Measurements from ENCODE around the gene GABRP.
A peak's percentile ranks its signal among the peaks of the same experiment; 100 is the strongest.
"Not testable (repeated sequence)": the region's sequence is repeated elsewhere in the genome, so short reads cannot be mapped to it uniquely, and the experiment has no call there.

The GABRP gene

DNA sequence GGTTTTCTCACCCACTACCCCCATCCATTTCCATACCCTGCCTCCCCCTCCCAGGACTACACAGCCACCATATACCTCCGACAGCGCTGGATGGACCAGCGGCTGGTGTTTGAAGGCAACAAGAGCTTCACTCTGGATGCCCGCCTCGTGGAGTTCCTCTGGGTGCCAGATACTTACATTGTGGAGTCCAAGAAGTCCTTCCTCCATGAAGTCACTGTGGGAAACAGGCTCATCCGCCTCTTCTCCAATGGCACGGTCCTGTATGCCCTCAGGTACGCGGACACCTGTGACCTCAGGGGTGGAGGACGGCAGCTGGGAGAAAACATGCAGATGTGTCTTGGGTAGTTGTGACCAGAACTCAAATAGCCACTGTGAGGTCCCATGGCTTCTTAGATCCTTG, 11.6 kb downstream of the GABRP start:
- no peak for DNase-seq (ENCODE audit: low spot score)

DNA sequence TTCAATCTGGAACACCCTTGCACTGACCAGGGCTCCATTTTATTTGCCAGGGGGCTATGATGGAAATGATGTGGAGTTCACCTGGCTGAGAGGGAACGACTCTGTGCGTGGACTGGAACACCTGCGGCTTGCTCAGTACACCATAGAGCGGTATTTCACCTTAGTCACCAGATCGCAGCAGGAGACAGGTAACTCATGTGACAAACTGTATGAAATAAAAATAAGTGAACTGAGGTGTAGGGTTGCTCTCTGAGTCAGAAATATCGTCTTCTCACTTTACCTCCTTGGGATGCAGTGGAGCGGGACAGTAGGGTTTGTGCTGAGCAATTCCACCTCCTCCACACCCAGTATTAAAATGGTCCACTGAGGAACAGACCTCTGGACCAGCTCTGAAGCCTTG, 22.1 kb downstream of the GABRP start:
- DNase-seq (ENCODE audit: low spot score) = no peak

DNA sequence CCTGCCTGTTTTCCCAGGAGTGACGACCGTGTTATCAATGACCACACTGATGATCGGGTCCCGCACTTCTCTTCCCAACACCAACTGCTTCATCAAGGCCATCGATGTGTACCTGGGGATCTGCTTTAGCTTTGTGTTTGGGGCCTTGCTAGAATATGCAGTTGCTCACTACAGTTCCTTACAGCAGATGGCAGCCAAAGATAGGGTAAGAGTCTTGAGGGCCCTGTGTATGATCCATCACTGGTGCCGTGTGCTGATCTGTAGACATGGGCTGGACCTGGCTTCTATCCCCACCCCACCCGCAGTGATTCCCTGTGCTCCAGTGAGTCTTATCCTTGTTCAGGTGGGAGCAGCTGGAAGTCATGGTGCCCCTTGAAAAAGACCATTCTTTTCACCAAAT, 26.0 kb downstream of the GABRP start:
- peak; percentile 29 for DNase-seq (ENCODE audit: low spot score)

DNA sequence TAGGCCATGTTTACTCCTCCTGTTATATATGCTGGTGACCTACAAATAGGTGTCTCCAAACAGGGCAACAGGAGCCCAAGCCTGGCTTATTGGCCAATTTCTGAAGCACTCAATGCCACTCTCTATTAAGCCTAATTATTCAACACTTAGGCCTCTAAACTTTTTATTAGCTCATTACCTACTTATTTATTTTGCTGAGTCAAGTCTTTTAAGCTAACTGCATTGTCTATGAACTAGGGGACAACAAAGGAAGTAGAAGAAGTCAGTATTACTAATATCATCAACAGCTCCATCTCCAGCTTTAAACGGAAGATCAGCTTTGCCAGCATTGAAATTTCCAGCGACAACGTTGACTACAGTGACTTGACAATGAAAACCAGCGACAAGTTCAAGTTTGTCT, 28.2 kb downstream of the GABRP start:
- DNase-seq (ENCODE audit: low spot score) = no peak

DNA sequence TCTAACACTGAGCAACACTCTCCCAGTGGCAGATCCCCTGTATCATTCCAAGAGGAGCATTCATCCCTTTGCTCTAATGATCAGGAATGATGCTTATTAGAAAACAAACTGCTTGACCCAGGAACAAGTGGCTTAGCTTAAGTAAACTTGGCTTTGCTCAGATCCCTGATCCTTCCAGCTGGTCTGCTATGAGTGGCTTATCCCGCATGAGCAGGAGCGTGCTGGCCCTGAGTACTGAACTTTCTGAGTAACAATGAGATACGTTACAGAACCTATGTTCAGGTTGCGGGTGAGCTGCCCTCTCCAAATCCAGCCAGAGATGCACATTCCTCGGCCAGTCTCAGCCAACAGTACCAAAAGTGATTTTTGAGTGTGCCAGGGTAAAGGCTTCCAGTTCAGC, 29.7 kb downstream of the GABRP start:
- no peak for DNase-seq (ENCODE audit: low spot score)

DNA sequence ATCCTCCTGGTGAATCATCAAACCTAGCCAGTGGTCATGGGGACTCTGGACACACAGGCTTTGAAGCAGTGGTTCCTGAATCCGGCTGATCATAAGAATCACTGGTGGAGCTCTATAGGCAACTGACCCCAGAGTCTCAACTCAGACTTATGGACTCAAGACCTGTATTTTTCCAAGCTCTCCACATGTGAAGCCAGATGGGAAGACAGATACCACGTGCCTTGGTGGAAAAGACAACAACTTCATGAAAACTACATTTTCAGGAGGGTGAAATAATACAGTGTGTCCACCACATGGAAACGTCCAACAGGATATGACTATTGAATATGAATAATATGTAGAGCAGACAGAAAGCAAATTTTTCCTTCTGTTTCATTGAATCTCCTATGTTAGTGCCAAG, 33.7 kb downstream of the GABRP start:
- no peak for DNase-seq (ENCODE audit: low spot score)

DNA sequence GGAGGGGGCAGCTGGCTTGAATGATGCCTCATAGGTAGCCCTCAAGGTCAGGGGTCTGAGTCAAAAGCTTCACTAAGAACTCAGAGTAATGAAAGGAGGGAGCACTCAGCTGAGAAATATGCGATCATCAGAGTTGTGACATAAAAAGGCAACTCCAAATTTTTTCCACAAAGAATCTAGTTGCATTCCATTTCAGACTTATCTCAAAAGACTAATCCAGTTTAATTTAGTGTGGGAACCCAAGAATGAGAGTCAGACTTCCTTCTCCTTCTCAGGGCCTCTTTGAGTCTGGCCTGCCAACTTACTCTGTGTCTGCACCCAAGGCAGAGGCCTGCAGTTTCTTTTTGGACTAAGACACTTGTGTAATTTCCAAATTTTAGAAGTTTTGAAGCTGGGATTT, 34.7 kb downstream of the GABRP start:
- DNase-seq (ENCODE audit: low spot score) = no peak

DNA sequence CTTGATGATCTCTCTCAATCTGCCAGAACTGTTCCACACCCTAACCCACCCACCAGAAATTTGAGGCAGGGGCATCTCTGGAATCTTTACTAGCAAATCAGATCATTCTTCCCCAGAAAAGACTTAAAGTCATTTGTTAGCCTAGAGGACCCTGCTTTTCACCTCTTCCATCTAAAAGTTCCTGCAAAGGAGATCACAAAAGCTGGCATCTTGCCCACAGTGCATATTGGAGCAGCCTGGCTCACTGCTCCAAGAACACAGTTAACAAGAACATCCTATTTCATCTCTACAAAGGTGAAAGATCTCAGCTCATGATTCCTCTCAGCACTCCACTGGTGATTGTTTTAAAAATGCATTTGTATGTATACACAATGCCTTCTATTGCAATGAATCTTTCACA, 36.3 kb downstream of the GABRP start:
- no peak for DNase-seq (ENCODE audit: low spot score)

DNA sequence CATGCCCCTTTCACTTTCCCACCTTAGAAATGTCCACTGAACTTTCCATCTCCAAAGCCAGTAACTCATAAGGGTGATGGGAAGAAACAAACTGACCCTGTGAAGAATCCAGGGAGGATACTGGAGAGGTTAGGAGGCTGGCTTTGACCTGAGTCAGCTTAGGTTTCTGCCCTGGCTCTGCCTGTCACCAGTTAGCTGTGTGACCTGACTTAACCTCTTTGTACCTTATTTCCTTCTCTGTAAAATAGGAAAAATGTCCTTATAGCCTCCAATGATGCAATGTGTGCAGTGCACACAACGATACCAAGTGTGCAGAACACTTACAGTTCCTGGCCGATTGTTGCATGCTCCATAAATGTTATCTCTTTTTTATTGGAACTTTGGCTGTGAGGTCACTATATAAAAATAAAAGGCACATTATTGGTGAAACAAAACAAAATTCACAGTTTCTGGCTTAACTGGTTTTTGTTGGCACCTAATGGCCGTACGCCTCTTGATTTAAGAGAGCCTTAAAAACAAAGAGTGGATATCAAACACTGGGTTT, 37.8 kb downstream of the GABRP start:
- DNase-seq (ENCODE audit: low spot score) = no peak

DNA sequence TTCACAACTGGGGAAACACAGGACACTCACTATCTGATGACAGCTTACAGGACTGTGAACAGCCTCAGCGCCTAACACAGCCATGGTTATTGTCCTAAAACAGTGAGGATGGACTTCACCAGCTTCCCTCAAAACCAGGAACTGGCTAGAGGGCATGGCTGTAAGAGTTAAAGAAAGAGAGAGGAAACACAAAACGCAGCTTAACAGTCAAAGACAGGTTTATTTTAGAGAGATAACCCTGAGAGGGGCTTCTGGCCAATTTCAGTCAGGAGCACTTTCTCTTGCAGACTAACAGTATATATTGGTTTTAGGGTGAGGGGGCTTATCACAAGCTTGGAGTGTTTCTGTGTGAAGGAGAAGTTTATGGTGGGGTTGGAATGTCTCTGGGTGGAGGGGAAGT, 42.6 kb downstream of the GABRP start:
- DNase-seq (ENCODE audit: low spot score) = no peak

DNA sequence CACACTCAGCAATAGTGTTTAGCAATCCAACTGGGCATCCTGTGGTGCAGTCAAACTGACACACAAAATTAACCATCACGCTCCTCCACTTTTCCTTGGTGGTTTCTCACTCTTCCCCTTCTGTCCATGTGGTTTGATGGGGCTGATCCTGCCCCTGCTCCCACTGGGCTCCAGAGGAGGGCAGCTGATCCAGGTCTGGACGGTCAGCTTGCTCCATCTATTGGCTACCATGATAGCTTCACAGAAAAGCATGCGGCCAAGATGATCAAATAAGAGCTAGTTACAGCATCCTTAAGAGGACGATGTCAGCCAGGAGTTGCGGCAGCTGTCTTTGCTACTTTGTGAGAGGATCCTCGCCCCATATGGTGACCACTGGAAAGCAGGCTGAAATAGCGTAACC, 48.7 kb downstream of the GABRP start:
- no peak for DNase-seq (ENCODE audit: low spot score)

DNA sequence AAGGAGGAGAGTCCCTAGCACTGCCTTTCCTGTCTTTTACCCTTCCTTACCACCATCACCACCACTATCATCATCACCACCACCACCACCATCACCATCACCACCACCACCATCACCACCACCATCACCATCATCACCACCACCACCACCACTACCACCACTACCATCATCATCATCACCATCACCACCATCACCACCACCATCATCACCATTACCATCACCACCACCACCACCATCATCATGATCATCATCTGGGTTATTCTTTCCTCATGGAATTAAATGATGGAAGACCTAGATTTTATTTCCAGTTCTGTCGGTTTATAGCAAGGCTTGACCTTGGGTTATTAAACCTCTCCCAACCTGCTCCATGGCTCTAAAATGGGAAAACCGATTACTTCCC, 50.5 kb downstream of the GABRP start:
- DNase-seq (ENCODE audit: low spot score) = not testable (repeated sequence)

DNA sequence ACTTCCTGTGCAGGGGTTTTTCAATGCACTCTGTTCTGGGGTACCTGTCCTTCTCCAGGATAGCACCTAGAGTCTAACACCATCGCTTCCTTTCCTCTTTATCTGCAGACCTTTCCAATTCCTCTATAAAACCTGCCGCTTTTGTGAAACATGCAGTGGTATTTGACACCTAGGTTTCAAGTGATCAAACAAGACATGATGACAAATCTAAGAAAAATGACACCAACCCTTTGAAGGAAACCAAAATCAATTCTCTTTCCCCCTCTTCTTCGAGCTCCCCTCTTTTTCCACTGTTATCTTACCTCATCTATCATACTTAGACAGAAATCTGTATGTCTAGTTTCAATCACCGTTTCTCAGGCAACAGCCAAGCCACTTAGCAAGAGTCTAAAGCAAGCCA, 52.7 kb downstream of the GABRP start:
- DNase-seq (ENCODE audit: low spot score) = no peak

DNA sequence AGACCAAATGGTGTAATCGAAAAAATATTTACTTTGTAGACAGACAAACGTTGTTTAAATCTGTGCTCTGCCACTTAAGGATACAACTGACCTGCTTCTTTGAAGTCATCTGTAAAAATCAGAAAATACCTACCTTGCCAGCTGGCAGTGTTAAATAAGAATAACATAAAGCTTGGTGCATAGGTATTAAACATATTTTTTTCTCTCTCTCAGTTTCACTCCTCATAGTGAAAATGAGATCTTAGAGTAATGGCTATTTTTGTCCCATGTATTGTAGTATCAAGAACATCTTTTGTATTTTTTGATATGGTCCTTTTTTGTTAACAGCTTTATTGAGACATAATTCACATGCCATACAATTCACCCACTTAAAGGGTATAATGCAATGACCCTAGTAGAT, 60.3 kb downstream of the GABRP start:
- no peak for DNase-seq (ENCODE audit: low spot score)

DNA sequence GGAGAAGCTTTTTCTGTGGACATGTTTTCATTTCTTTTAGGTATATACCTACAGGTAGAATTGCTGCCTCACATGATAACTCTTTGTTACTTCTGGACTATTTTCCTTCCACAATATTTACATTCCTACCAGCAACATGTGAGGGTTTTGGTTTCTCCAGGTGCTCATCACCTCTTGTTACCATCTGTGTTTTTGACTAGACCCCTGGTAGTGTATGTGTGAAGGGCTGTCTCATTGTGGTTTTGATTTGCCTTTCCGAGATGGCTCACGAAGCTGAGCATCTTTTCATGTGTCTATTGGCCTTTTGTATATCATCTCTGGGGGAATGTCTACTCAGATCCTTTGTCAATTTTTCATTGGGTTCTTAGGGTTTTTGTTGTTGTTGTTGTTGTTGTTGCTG, 61.1 kb downstream of the GABRP start:
- no peak for DNase-seq (ENCODE audit: low spot score)

DNA sequence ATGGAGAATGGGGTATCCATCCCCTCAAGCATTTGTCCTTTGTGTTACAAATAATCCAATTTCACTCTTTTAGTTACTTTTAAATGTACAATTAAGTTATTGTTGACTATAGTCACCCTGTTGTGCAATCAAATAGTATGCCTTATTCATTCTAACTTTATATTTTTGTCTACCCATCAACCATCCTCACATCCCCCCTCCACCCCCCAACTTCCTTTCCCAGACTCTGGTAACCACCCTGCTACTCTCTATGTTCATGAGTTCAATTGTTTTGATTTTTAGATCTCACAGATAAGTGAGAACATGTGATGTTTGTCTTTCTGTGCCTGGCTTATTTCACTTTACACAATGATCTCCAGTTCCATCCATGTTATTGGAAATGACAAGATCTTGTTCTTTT, 62.9 kb downstream of the GABRP start:
- DNase-seq (ENCODE audit: low spot score) = no peak

DNA sequence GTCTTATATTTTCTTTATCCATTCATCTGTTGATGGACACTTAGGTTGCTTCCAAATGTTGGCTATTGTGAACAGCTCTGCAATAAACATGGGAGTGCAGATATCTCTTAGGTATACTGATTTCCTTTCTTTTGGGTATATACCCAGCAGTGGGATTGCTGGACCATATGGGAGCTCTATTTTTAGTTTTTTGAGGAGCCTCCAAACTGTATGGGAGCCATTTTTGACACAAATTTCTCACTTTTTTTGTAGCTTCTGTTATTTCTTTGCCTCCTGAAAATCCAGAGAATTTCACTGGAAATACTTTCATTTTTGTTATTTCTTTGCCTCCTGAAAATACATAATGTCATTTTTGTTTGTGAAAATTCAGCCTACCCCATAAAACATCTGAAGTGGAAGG, 63.3 kb downstream of the GABRP start:
- DNase-seq (ENCODE audit: low spot score) = no peak

DNA sequence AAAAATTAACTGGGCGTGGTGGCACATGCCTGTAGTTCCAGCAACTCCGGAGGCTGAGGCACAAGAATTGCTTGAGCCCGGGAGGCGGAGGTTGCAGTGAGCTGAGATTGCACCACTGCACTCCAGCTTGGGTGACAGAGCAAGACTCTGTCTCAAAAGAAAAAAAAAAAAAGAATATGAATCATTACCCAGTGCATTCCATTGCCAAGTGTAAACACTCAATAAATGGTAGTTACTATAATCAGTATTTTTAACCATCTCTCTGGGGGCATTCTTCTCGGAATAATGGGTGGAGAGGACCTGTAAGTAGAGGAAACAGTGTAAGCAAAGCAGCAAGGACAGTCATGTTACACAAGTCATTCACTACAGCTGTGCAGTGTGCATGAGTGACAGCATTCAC, 64.5 kb downstream of the GABRP start:
- no peak for DNase-seq (ENCODE audit: low spot score)

DNA sequence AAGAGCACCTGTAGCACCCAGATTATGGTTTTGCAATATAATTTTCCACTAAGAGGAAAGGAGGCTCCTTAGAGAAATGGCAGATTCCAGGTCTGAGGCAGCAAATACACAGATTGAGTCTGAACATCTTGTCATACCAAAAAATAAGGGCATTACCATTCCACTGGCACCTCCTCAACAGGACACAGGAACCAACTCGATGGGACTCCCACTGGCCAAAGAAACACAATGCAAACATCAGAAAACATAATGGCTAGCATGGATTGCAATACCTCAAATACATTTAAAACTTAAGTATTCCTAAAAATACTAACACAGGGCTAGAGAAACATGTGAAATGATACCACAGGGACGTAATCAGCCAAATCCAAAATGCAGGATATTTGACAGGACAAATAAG, 65.8 kb downstream of the GABRP start:
- no peak for DNase-seq (ENCODE audit: low spot score)

DNA sequence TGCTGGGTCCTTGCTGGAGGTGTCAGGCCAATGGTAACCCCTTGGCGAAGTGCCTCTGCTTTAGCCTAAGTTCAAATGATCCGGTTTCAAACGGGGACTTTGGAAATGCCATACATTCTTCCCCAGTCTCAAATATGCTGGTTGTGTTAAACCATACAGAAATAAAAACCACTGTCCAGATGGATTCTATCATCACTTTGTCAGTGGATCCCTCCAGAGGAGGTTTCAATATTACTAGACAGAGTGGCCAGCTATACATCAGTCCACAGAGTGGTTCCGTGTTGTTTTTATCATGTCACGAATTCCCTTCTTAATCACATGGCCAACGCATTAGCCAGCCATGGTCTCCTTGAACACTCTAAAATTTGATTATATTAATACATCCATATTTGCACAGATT, 71.0 kb downstream of the GABRP start:
- DNase-seq (ENCODE audit: low spot score) = no peak

DNA sequence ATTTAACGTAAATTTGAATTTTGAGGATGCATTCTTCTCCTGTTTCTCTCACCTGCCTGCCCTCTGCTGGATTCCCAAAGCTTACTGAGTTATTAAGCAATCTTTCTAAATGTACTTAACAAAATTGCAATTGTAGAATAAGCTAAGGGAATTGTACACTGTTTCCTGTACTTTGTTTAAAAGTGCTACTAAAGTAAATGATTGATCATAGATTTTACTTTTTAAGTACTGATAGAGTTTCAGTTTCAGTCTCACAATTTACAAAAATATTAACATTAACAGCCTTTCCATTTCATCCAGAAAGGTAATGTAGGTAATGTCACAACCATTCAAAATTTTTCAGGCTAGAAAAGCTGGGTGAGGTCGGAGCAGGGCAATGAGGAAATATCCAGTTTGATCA, 73.5 kb downstream of the GABRP start:
- DNase-seq (ENCODE audit: low spot score) = no peak

DNA sequence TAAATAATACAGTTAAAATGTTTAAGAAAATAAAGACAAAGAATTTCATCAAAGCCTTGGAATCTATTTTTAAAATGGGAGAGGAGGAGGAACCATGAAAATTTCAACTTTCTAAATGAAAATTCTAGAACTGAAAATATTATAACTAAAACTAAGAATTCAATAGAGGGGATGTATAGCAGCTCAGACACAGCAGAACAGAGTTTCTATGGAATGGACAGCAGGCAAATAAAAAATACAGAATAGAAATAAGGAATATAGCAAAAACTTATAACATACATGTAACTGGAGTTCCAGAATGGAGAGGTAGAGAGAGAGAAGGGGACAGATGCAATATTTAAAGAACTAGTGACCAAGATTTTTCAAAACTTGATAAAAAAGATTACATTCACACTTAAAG, 76.9 kb downstream of the GABRP start:
- no peak for DNase-seq (ENCODE audit: low spot score)

DNA sequence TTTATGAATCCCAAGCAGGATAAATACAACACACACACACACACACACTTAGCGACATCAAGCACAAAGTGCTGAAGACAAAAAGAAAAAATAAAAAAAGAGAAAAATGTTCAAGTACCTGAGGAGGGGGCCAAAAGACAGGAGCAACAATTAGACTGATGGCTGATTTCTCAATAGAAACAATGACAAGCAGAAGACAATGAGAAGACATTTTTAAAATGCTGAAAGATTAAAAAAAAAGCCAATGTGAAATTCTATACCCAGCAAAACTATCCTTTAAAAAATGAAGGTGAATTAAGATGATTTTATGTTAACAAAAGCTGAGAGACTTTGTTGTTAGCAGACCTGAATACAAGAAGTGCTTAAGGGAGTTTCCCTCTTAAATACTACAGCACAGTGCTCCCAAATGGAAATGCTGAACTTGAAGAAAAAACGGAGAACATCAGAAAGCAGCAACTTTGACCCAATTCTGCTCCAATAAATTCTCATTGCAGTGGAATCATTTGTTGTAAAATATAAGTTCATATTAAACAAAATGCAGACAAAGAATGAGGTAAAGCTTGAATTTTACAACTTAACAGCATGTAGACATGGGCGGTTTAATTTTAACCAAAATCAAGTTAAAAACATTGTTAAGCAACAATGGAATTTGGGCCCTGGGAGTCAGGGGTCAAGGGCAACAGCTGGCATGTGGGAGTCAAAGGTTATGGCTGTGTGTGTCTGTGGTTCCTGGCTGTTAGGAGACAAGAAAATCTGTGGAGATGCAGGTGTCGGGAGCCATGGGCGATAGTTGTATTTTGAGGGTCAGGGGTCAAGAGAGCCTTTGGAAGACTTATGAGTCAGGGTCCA, 77.5 kb downstream of the GABRP start:
- no peak for DNase-seq (ENCODE audit: low spot score)

DNA sequence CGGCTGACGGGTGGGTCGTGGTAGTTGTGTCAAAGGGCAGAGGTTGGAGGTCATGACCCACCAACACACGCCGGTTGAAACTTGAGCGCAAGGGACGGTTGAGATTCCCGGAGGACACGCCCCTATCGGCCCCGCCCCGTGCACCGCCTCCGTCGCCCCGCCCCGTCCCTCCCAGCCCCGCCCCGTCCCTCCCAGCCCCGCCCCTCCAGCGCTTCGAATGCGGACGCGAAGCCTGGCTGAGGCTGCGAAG, 78.1 kb downstream of the GABRP start:
- DNase-seq (ENCODE audit: low spot score) = no peak

Data from AG08396 (cell line).